Occipital lobe (tissue), 2 donors: ENCODE results near the gene TRERF1. TPM values are rescaled to one million over a fixed set of nuclear protein-coding genes. Genes with fewer than 3 reads are reported as not detected.

Experiments
- DNase-seq: peaks from one replicate; lab custom pipeline; 2025; lab: John Stamatoyannopoulos, UW
- total RNA-seq: library from RNA; depleted of rRNA; stranded (reverse); fragments of >200 nt; gene quantifications from one replicate; pipeline ENCODE4 v1.2.3, GENCODE V29; 2014

Gene TRERF1
- total RNA-seq, 1 donor from 2014 or later: 3.7 TPM

DNA sequence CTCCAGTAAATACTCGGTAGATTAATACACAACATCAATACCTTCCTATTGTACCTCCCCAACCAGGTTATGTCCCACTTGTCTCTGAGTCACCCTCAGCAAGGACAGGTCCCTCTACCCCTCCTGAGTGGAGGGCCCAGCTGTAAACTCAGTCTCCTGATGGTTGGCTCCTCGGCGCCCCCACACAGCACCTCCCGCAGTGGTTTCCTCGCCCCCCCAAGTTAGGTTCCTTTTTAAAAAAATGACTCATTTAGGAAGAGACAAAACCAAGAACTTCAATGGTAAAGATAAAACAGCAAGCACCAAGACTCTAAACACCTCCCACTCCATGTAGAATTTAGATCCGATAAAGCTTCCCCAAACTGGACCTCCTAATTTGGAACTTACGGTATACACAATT lies 83.5 kb downstream of the TRERF1 start:
- DNase-seq: no peak

DNA sequence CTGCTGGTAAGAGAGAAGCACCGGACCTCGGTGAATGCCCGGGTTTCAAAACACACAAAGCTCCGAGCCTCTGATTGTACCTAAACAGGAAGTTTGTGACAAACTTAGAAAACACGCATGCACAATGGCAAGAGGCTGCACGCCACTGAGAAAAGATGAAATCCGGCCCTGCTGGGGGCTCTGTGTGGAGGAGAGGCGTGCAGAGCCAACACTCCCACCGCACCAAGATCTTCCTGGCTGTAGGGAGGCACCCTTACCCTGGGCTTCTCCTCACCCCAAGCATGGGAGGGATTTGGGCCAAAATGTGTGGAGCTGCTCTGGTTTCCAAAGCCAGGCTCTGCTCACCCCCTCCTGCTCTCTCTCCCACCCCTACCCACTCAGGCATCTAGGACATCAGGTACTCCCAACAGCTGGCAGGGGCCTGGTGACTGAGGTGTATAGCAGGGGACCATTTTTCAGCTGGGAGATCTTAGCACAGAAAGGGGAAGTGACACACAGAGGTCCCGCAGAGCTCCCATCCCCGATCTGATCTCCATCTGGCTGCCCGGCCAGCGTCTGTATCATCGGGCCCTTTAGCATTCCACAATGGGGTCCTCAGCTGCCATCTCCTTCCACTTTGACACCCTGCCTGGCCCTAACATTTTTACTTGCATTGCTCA lies 84.2 kb downstream of the TRERF1 start:
- DNase-seq: no peak

DNA sequence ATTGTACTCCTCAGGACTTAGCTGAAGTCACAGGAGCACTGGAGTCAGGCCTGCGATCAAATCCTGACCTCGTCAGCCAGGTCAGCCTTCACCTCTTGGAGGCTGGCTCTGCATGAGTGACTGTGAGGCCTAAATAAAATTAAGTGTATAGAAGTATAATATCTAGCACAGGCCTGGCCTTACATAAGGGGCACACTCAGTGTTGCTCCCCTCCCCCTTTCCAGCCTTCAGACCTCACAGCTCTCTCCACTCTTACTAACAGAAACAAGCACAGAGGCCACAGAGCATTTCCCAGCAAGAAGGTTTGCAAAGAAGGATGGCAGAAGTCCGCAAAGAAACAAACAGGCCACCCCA lies 84.8 kb downstream of the TRERF1 start:
- no peak for DNase-seq

DNA sequence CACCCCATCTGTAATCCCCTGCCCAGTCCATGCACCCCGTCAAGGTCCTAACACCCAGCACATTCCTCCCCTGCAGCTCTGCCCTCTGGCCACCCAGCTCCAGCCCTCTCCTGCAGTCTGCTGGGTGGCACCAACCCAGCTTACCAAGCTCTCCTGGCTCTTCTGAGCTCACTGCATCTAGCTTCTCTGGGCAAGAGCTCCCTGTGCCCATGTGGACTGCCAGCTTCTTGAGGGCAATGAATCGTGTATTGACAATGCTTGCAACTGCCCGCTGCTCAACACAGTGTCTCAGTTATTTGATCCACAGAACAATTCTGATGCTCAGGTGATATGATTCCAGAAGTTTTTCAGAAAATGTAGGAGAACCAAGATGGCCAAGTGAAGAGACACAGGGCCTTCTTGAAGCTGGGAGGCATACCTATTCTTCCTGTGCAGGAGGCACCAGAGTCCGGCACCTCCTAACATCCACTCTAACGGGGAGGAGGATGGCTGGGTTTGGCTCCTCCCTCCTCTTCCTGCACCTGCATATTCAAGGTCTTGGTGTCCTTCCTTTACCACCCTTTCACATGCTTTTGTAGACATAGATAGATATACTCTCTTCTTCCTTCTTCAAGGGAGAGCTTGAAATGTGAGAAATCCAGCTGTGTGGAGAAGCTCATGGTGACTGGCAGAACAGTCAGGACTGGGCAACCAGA lies 85.6 kb downstream of the TRERF1 start:
- DNase-seq: no peak

DNA sequence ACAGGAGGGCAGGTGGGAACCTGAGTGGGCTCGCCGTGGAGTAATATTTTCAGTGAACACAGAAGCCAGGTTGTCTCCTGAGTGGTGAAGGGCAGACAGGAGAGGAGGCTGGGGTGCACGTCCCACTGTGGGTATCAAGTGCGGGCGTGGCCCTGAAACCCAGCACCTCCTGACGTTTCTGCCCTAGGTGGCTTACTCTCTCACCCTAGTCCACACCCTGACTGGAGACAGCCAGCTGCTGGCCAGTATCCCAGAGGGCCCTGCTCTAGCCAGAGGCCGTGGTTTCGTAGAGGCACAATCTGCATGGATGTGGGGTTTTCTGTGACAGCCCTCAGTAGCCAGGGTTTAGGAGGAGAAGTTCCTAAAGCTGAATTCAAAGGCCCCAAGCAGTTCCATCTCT lies 86.7 kb downstream of the TRERF1 start:
- no peak for DNase-seq

DNA sequence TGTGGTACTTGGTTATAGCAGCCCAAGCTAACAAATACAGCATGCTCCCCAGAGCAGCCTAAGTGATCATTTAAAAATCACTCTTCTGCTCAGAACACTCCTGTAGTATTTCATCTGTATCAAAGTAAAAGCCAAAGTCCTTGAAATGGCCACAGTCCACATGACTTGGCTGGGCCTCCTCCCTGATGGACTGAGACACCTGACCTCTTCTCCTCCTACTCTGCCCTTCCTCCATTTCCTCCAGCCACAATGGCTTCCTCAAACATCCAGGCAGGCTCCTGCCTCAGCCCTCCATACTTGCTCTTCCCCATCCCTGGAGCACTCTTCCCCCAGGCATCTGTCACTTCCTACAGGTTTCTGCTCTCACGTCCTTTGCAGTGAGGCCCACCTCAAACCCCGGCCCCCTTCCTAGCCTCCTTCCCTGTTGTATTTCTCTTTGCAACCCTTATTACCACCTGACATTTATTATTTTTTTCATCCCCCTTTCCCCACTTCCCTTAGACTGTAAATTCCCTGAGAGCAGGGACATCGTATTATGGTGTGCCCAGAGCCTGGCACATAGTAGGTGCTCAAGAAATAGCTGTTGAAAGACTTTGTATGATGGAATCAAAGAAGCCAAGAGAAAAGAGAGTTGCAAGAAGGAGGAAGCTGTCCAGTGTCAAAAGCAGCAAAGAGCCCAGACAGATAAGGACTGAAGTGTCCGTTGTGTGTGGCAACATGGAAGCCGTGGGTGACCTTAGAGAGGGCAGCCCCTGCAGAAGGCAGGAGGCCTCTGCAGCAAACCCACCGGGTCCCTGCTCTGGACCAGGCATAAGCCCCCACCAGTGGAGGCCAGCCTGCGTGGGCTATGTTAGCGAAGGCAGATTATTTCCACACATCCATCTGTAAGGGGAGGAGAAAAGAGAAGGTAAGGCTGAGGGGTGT lies 87.5 kb downstream of the TRERF1 start:
- no peak for DNase-seq

DNA sequence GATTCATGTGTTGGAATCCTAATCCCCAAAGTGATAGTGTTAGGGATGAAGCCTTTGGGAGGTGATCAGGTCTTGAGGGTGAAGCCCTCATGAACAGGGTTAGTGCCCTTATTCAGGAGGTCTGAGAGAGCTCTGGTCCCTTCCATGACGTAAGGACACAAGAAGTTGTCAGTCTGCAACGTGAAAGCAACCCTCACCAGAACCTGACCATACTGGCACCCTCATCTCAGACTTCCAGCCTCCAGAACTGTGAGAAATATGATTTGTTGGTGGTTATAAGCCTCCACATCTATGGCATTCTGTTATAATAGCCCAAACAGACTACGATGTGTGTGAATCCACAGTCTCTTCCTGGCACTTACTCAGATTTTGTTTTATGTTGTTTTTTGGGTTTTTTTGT lies 90.7 kb downstream of the TRERF1 start:
- no peak for DNase-seq

DNA sequence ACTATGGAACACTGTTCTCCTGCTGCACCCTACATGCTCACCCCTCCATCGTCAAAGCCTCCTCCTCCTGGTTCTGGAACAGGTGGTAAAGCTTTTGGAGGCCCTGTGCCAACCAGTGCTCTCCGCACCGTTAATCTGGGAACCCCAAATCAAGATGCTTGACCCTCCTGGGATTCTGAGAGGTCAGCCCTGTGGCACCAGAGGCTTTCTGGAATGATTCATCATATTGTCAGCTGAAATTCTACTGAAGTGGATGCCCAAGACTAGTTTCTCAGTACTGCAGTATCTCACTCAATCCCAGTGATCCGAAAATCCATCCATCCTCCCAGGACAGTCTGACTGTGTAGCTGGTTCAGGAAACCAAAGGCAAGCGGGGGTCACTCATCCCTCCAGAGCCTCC lies 92.7 kb downstream of the TRERF1 start:
- no peak for DNase-seq

DNA sequence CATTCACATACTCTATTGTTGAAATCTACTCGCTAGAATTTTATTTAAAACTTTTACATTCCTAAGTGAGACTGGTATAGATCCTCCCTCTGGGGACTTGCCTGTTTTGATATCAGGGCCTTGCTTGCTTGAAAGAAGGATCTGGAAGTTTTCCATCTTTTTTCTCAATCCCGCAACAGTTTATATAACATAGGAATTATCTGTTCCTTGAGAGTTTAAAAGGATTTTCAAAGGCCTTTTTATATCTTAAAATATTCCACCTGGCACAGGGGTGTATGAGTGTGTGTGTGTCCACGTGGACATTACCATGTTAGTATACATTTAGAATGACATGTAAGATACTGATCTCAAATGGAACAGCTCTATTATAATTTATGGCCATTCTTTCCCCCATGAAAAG lies 96.3 kb downstream of the TRERF1 start:
- no peak for DNase-seq

DNA sequence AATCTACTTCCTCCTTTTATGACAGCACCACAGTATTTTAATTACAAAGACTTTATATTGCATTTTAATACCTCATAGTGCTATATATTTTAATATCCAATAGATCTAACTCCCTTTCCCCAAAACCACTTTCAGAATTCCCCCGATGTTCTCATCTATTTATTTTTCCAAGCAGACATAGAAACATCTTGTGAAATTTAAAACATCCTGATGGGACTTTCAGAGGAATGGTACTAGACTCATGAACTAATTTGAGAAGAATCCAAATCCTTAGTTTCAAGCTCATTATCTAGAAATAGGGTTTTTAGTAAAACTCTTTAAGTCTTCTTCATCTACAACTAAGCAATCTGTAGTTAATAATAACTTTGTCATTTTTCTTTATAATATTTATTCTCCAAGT lies 97.0 kb downstream of the TRERF1 start:
- no peak for DNase-seq

DNA sequence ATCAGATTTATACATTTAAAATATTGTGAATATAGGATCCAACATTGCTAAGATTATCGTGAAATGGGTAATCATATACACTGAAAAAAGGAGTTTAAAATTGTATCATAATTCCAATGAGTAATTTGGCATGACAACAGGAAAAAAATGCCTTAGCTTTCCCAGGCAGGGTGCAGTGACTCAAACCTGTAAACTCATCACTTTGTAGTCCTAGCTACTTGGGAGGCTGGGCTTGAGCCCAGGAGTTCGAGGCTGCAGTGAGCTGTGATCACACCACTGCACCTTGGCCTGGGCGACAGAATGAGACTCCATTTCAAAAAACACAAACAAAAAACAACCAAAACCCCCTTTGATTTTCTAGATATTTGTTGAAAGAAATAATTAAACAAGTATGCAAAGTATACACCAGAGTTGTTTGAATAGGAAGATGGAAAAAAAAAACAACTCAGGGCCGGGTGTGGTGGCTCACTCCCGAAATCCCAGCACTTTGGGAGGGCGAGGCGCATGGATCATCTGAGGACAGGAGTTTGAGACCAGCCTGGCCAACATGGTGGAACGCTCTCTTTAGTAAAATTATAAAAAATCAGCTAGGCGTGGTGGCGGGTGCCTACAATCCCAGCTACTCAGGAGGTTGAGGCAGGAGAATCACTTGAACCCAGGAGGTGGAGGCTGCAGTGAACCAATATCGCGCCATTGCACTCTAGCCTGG lies 98.7 kb downstream of the TRERF1 start:
- DNase-seq: no peak

DNA sequence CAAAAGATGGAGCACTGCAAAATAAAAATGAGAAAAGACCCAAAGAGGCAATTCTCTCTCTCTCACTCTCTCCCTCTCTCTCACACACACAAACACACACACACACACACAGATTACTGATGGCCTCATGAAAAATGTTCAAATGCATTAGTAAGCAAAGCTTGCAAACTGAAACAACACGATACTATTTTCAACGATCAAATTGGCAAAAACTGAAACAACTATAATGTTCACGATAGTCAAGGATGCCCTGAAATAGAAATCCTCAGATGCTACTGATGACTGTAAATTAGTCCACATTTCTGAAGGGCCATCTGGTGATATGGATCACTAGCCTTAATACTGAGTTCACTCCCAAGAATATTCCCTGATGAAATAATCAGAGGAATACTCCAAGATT lies 100.8 kb downstream of the TRERF1 start:
- no peak for DNase-seq

DNA sequence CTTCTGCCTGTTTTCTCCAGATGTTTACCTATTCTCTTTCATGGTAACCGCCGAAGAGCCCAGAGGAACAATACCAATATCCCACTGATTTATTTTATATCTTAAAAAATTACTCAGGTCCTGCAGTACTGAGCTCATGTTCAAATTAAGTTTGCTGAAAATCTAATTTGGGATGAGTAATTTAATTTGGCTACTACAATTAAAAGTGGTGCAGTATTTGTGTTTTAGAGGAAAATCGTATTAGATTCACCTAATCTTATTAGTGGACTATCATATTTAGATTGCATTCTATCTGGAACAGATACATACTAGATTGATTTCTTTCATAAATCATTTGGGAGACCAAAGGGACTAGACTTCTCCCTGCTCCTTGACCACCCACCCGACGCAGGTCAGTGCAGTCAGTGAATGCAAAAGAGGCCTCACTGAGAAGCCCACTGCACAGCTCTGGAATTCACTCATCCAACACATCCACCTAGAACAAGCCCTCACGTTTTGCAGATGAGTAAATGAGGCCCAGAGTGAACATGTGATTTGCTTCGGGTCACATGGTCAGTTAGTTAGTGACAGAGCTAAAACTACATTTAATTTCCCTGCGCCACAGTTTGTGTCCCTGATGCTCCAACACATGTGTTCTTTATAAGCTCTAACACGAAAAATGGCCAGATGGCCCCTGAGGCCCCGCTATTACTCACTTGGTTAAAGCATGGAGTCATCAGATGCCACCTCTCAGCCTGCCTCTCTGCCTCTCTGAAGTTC lies 101.8 kb downstream of the TRERF1 start:
- DNase-seq: no peak

DNA sequence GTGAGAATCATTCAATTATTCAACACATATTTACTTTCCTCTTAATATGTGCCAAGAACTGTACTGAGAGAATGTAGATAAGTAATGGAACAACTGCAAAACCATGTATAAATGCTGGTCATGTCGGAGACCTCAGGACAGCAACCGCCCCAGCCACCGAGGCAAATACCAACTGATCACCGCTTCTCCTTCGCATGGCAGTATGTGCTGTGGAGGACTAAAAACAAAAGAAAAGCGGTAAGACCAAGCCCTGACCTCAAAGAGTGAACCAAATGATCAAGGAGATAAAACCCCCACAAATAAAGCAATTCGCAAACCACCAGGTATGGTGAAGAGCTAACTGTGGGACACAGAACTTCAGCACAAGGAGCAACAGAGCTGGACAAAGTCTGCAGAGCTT lies 104.3 kb downstream of the TRERF1 start:
- no peak for DNase-seq

DNA sequence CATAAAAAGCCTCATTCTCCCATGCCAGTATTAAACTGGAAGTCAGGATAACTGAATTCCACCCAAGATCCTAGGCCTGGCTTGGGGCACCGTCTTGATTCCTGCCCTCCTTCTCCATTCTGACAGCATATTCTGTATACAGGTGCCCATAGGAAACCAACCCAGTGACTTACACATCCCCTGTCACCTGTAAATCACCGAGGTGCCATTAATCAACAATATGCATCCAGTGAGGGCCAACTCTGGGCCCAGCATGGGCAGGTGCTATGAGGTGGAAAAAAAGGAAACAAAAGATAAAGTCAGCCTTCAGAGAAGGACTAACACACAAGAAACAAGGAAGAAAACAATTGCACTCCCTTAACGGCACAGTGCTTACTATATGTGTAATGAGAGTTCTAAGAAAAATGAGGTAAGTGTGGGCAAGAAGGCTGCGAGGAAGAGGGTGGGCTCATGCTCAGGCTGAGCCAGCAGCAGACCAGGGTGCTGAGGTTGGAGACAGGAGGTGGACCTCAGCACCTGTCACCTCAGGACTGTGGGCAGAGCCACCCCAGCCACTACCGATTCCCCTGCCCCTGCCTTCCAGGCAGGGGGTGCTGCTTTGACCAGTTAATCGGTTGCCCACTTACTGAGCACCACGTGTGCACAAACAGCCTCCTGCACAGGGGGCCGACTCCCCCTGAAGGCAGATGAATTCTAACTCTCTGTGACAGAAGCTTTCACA lies 105.9 kb downstream of the TRERF1 start:
- DNase-seq: no peak

DNA sequence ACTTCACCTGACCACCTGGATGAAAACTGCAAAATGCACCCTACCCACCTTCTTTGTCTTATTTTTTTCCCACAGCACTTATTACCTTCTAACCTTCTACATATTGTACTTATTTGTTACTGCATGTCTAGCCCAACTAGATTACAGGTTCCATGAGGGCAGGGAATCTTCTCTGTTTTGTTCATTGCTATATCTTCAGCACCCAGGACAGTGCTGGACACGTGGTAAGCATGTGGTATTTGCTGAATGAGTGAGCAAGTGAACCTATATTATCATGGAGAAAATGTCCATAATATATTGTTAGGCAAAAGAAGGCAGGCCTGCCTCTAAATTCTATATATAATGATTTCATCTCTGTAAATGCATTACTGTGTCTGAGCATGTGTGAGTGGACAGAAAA lies 107.0 kb downstream of the TRERF1 start:
- no peak for DNase-seq

DNA sequence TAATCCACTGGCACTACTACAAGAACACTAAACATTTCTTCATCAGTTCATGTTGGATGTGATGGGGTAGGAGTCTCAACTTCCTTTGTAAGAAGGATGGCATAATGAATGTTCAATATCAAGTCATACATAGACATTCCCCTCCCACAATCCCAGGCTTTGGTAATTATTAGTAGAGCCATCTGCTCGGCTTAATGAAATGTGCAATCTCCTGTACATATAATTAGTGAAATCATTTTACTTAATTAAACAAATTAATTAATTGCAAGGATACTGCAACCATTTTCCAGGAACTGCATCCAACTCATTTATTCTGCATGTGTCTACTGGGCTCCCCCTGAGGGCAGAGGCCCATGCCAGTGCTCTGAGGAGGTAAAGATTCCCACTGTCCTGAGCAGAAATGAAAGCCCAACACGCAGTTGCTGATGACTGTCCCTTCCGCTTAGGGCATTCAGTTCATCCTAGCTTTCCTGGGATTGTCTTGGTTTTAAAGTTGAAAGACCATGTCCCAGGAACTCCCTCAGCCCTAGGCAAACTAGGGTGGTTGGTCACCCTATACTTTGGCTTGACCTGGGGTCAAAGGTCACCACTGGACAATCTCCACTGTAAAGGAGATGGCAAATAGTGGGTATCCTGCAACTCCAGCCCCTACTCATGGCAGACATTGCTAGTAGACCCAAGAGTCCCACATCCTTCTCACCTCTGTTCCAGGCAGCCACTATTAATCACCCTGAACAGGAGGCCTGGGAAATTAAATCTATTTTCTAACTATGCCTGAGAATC lies 109.8 kb downstream of the TRERF1 start:
- no peak for DNase-seq

DNA sequence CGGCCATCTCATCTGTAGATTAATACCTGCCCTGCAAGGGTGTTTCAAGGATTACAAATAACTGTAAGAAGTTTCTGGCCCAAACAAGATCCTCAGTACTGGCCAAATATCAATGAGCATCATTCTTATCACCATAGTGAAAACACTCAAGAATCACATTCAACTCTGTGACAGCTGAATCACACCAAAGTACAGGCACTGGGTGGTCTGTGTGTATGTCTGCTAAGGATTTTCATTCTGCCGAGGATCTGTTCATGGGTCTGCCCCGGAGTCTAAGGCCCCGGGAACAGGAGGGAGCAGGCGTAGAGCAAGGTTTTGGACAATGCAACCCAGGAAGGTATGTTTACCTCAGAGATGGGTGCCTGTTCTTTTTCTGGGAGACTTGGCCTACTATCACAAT lies 110.5 kb downstream of the TRERF1 start:
- no peak for DNase-seq

DNA sequence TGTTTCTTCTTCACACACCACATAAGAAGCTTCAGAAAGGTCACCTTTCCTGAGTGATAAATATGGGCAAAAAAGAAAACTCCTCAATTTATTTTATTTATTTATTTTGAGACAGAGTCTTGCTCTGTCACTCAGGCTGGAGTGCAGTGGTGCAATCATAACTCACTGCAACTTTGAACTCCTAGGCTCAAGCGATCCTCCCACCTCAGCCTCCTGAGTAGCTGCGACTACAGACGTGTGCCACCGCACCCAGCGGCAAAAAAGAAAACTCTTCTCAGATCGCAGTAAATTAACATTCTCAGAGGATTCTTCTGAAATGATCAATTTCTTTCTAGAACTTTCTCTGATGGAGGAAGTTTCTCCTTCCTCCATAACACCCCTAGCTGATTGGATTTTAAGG lies 111.2 kb downstream of the TRERF1 start:
- no peak for DNase-seq

DNA sequence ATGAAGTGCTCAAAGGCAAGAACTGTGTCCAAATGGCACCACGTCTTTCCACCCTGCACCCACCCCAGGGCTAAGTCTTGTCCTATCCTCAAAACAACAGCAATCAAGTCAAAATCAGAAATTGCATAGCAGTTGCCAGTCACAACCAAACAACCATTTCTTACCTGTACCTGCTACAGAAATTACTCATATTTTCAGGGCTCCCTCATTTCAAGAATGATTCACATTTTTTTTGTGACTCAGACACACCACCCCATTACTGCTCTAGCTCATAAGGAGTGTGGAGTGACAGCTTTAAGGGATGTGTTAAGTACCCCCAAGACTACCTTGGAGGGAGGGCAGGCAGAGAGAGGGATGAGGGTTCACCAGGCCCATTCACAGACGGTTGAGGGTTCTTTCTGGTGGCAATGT lies 111.7 kb downstream of the TRERF1 start:
- no peak for DNase-seq
